ENCODE measurements around the gene AK1.

DNA sequence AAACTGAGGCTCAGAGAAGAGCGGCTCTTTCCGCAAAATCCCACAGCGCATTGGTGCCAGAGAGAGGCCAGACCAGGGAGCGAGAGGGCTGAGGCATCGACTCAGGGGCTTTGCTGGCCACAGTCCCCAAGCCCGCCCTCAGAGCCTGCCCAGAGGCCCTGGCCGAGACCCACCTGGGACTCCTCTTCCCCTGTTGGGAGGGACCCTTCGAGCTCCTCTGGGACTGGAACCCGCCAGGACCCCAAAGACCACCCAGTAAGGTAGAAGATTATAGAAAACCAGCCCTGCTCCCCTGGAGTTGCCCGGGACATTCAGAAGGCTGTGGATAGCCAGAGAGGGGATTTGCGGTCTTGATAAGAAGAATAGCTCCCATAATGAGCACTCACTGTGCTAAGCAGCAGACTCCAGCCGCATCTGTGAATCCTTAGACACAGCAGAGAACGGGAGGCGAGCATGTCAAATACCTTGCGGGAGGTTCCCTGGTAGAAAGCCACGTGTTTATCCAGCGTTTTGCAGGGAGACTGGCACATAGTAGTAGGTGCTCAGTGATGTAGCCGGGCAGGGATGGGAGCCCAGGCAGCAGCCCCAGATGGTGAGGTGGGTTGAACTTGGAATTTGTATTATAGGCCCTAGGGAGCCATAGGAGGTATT is 651 bp upstream of the AK1 start:
- TF ChIP-seq, protein P1, sequence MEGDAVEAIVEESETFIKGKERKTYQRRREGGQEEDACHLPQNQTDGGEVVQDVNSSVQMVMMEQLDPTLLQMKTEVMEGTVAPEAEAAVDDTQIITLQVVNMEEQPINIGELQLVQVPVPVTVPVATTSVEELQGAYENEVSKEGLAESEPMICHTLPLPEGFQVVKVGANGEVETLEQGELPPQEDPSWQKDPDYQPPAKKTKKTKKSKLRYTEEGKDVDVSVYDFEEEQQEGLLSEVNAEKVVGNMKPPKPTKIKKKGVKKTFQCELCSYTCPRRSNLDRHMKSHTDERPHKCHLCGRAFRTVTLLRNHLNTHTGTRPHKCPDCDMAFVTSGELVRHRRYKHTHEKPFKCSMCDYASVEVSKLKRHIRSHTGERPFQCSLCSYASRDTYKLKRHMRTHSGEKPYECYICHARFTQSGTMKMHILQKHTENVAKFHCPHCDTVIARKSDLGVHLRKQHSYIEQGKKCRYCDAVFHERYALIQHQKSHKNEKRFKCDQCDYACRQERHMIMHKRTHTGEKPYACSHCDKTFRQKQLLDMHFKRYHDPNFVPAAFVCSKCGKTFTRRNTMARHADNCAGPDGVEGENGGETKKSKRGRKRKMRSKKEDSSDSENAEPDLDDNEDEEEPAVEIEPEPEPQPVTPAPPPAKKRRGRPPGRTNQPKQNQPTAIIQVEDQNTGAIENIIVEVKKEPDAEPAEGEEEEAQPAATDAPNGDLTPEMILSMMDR (CRISPR knock-in tag; IDR thresholded peaks at IDR 0.05): no peak
- no peak for TF ChIP-seq FOXA1 (IDR thresholded peaks at IDR 0.05)
- TF ChIP-seq FOXA1 (CRISPR knock-in tag; IDR thresholded peaks at IDR 0.05): no peak
- TF ChIP-seq ZNF10 (CRISPR knock-in tag; IDR thresholded peaks at IDR 0.05; ENCODE audit: borderline replicate concordance, low read depth): no peak
- TF ChIP-seq SAFB2 (CRISPR knock-in tag; IDR thresholded peaks at IDR 0.05; ENCODE audit: borderline replicate concordance, low read depth): no peak
- TF ChIP-seq SIN3B (IDR thresholded peaks at IDR 0.05; ENCODE audit: low read length): no peak
- no peak for TF ChIP-seq POLR2AphosphoS5 (IDR thresholded peaks at IDR 0.05; ENCODE audit: low read depth, low read length)
- no peak for TF ChIP-seq ZNF589 (CRISPR knock-in tag; conservative IDR thresholded peaks at IDR 0.05)

All from HepG2 (cell line).